Stimulated activated CD8-positive, alpha-beta memory T cell treated with anti-CD3 and anti-CD28 coated beads, Interleukin-7, amount 100 ng/mL, for 48 hours (primary cell): ENCODE data around the gene CPPED1.
"Not testable (repeated sequence)": the region's sequence is repeated elsewhere in the genome, so short reads cannot be mapped to it uniquely, and the experiment has no call there.

ENCODE experiments used
- DNase-seq, 2 donors: peaks; one replicate each; pipeline ENCODE4 v3.0.0-alpha.2; 2020; ENCODE audit warnings: low read depth in 1 of 2; ENCODE audit errors: extremely low read depth in 1 of 2

CPPED1 gene

GRCh38 chr16:12803203-12804093, at the start of gene CPPED1:
CPPED1 (minus strand) TSS chr16:12803887; CDS start chr16:12803776, 111 bp downstream.
- DNase-seq, result peak; percentile 87 to 92

DNA sequence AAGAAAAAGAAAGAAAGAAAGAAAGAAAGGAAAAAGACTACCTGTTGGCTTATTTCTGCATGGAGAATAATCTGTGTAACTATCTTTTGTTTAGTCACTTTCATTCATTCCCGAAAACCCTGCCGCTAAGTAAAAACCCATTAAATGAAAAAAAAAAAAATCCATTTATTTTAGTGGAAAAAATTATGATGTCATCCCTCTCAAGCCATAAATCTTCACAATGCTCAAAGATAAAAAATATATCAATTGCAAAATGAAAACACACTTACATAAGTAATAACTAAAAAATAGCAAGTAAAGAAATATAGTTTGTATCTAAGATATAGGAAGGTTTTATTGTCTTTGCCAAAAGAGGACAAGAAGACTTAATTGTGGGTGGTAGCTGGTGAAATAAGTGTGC, 46.5 kb upstream of the CPPED1 start:
- no peak for DNase-seq

- no peak for DNase-seq
Measured at GRCh38 chr16:12846592-12846991, 42.9 kb upstream of the CPPED1 start.

GRCh38 chr16:12845282-12845681, 41.6 kb upstream of the CPPED1 start:
- no peak for DNase-seq

GRCh38 chr16:12837756-12838155, 34.1 kb upstream of the CPPED1 start:
- DNase-seq, result no peak

DNA sequence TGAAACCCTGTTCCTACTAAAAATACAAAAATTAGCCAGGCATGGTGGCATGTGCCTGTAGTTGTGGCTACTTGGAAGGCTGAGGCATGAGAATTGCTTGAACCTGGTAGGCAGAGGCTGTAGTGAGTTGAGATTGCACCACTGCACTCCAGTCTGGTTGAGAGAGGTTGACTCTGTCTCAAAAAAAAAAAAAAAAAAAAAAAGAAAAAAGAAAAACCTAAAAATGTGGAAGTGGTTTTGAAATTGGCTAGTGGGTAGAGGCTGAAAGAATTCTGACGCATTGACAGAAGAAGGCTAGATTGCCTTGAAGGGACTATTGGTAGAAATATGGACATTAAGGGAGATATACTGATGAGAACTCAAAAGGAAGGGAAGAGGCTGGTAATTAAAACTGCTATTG, 33.6 kb upstream of the CPPED1 start:
- no peak for DNase-seq

DNA sequence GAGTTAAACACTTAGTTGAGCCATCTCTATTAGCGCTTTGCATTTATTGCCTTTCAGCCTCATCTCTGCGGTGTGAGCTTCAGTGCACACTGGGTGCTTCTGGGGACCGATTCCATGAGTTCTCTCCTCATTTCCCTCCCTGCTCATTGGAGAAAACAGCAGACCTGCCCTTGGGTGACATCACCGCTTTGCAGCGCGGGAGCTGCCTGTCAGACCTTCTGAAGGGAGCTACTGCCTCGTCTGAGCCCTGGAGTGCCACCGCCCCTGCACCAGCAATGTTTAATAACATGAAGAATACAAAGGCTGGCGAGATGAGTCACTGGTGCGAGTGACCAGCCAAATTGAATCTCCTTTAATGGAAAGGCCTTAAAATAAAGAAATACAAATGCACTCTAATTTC, 30.2 kb upstream of the CPPED1 start:
- no peak for DNase-seq

DNA sequence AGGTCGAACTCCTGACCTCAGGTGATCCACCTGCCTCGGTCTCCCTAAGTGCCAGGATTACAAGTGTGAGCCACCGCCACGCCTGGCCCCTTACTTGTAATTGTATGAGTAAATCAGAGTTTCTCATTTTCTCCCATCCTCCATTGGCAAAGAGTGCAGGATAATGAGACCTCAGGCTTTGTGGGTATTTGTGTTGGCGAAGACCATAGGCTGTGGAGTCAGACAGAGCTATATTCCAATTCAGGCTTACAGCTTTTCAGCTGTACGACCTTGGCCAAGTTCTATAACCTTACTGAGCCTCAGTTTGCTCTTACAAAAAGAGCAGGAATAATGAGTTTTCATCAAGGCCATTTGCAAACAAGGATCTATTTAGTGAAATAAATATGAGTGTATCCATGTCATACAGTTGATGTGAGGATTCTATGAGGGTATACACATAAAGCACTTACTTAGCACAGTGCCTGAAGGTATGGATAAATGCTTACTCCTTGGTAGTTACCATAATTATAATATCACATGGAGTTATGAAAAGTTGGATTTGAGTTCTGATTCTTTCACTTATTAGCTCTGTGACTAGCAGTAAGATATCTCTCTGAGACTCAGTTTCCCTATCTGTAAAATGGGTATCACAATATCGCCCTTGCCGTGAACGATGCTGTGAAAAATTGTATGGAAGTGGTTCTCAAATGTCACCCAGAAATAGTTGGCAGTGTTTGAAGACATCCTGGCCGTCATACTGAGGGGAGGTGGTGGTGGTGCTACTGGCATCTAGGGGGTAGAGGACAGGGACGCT, 25.6 kb upstream of the CPPED1 start:
- no peak for DNase-seq

DNA sequence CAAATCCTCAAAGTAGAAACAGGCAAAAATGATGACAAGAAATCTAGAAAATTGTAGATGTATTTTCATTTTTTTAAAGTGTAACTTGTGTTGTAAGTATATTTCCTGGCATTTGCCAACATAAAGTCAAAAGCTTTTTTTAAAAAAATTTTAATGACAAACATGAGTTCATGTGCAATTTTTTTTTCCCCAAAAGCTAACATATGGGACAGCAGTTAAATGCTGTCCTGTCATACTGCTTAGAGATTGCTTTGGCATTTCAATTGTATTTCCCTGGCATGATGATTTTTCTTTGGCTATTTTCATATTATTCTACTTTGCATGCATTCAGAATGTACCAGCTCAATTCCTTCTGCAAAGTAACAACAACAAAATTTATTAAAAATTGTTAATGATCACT, 24.5 kb upstream of the CPPED1 start:
- no peak for DNase-seq

GRCh38 chr16:12826559-12826958, 22.9 kb upstream of the CPPED1 start:
- DNase-seq, result no peak

GRCh38 chr16:12819126-12820117, 15.7 kb upstream of the CPPED1 start:
- DNase-seq, result peak; percentile 51 to 60

GRCh38 chr16:12818326-12818725, 14.6 kb upstream of the CPPED1 start:
- no peak for DNase-seq

DNA sequence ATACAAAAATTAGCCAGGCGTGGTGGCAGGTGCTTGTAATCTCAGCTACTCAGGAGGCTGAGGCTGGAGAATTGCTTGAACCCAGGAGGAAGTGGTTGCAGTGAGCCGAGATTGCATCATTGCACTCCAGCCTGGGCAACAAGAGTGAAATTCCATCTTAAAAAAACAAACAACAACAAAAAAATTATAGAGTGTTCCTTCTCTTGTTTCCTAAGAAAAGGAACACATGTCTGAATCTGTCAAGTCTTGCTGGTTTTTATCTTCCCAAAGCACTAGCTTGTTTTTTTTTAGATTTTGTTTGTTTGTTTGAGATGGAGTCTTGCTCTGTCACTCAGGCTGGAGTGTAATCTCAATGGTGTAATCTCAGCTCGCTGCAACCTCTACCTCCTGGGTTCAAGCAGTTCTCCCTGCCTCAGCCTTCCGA, 13.1 kb upstream of the CPPED1 start:
- not testable (repeated sequence) for DNase-seq

DNA sequence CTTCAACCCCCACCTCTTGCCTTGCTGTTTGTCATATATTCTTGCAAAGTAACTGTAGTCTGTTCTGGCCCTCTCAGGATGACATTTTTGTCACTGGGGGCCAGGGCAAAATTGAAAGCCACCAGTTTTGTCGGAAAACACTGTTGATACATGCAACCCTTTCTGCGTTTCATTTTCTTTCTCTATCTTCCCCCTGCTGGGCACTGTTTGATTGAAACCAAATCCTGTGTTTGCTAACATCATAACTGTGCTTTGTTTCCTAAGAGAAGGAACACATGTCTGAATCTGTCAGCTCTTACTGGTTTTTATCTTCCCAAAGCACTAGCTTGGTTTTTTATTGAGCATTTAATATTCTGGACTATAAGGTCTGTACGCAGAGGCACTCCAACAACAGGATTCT, 11.7 kb upstream of the CPPED1 start:
- no peak for DNase-seq

DNA sequence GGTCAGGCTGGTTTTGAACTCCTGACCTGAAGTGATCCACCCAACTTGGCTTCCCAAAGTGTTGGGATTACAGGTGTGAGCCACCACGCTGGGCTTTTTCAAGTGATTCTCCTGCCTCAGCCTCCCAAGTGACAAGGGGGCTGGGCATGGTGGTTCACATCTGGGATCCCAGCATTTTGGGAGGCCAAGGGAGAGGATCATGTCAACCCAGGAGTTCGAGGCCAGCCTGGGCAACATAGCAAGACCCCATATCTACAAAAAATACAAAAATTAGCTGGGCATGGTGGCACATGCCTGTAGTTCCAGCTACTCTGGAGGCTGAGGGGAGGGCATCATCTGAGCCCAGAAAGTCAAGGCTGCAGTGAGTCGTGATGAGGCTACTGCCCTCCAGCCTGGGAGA, 10.0 kb upstream of the CPPED1 start:
- DNase-seq, result not testable (repeated sequence)

GRCh38 chr16:12813321-12813720, 9.6 kb upstream of the CPPED1 start:
- DNase-seq, result not testable (repeated sequence)

DNA sequence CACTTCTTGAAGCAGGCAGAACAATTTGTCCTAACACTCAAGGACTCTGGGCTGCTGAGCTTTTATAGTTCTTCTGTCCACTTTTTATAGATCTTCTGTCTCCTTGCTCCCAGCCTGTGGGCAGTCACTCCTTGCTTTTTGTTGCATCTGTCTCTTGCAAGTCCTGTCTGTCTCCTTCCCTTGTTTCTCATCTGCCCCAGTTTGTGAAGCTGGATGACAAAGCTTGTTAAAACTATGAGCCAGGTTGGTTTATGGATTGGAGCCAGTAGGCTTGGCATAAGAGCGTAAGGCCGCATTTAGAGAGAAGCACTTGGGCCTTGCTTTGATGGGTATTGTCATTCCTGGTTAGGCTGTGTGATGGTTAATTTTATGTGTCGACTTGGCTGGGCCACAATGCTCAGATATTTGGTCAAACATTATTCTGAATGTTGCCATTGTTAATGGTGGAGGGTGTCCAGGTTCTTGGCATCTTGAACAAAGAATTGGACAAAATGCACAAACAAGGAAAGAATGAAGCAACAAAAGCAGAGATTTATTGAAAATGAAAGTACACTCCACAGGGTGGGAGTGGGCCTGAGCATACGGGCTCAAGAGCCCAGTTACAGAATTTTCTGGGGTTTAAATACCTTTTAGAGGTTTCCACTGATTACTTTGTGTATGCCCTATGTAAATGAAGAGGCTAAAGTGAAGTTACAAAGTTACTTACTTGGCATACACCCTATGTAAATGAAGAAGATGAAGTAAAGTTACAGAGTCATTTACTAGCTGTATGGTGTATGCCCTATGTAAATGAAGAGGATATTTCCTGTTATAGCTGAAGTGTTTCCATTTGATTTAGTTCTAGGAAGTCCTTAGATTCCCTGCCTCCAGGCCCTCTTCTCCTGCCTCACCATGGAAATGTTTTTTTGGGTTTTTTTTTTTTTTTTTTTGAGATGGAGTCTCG, 8.0 kb upstream of the CPPED1 start:
- DNase-seq, result no peak

GRCh38 chr16:12805066-12805465, 1.4 kb upstream of the CPPED1 start:
- no peak for DNase-seq

DNA sequence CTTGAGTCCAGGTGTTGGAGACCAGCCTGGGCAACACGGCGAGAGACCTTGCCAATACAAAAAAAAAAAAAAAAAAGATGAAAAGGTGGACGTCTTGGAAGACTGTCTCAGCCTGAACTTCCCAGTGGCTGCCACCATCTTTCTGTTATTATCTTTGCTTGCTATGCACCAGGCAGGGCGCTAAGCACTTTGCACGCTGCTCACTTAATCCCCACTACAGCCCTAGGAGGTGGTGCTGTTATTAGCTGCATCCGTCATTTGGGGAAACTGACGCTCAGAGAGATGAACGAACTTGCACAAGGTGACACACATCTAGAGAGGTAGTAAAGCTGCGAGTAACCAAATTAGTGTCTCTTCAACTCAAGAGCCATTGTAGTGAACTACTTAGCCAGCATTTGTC, 708 bp upstream of the CPPED1 start:
- no peak for DNase-seq

DNA sequence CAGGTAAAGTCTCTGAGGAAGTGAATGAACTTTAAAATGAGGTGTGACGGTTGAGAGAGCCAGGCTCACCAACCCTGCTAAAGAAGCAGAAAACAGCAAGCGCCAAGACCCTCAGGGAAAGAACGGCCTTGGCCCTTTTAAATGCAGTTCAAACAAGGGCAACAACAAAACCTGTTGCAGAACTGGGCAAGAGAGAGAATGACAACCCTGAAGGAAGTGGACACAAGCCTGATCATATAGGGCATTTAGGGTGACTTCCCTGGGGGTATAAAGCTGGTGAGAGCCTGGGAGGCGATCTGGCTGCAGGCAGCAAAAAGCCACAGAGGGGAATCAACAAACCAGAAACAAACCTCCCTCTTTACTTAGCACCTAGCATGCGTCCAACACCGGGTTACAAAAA, 1.0 kb downstream of the CPPED1 start:
- DNase-seq, result no peak
